AG09319 (cell line): Measurements from ENCODE around the gene HDAC4.

ENCODE experiments used
- DNase-seq: peaks from one replicate; pipeline ENCODE4 v3.0.0-alpha.2; 2010; ENCODE audit warnings: low read depth; ENCODE audit errors: extremely low read depth
- CTCF ChIP-seq: IDR thresholded peaks from 2 replicates; pipeline ENCODE4 v1.5.1; 2011; ENCODE audit warnings: low read depth, mild to moderate bottlenecking, inconsistent platforms, low read length, moderate library complexity

HDAC4 gene

GRCh38 chr2:239289545-239289944 is 111.3 kb downstream of the HDAC4 start:
- no peak for TF ChIP-seq CTCF
- DNase-seq = no peak

- no peak for DNase-seq
- TF ChIP-seq CTCF = no peak
Measured at GRCh38 chr2:239288951-239289511, 111.8 kb downstream of the HDAC4 start.

- no peak for DNase-seq
- no peak for TF ChIP-seq CTCF
Measured at GRCh38 chr2:239288237-239288636, 112.6 kb downstream of the HDAC4 start.

GRCh38 chr2:239287461-239287860 is 113.4 kb downstream of the HDAC4 start:
- no peak for DNase-seq
- no peak for TF ChIP-seq CTCF

GRCh38 chr2:239286901-239287300 is 113.9 kb downstream of the HDAC4 start:
- no peak for DNase-seq
- no peak for TF ChIP-seq CTCF

- no peak for TF ChIP-seq CTCF
- DNase-seq = no peak
Measured at GRCh38 chr2:239285932-239286230, 114.9 kb downstream of the HDAC4 start.

GRCh38 chr2:239285071-239285931 is 115.5 kb downstream of the HDAC4 start:
- no peak for TF ChIP-seq CTCF
- no peak for DNase-seq
